Measurements from ENCODE around the gene KRT75.
"Not testable (repeated sequence)": the region's sequence is repeated elsewhere in the genome, so short reads cannot be mapped to it uniquely, and the experiment has no call there.

KRT75 gene

GRCh38 chr12:52414936-52415335, 19.2 kb downstream of the KRT75 start:
- DNase-seq = no peak

- DNase-seq = no peak
These were observed 20.3 kb downstream of the KRT75 start for GRCh38 chr12:52413782-52414345.

- DNase-seq = no peak
These were observed 21.0 kb downstream of the KRT75 start for GRCh38 chr12:52413202-52413601.

GRCh38 chr12:52411815-52412214, 22.4 kb downstream of the KRT75 start:
- no peak for DNase-seq

- DNase-seq = not testable (repeated sequence)
These were observed 23.5 kb downstream of the KRT75 start for GRCh38 chr12:52410589-52411248.

- no peak for DNase-seq
These were observed 26.3 kb downstream of the KRT75 start for GRCh38 chr12:52407918-52408317.

- DNase-seq = no peak
These were observed 28.2 kb downstream of the KRT75 start, which contains the start of gene KRT82 for GRCh38 chr12:52405922-52406385. Gene KRT82 (minus strand): TSS chr12:52406335. CDS start chr12:52406277, 58 bp downstream.

- no peak for DNase-seq
These were observed 29.2 kb downstream of the KRT75 start for GRCh38 chr12:52404951-52405350.

- DNase-seq = no peak
These were observed 30.6 kb downstream of the KRT75 start for GRCh38 chr12:52403561-52403960.

- no peak for DNase-seq
These were observed 31.2 kb downstream of the KRT75 start for GRCh38 chr12:52402873-52403540.

- DNase-seq = no peak
These were observed 31.8 kb downstream of the KRT75 start for GRCh38 chr12:52402377-52402776.

GRCh38 chr12:52401926-52402325, 32.2 kb downstream of the KRT75 start:
- DNase-seq = no peak

GRCh38 chr12:52401526-52401925, 32.6 kb downstream of the KRT75 start:
- DNase-seq = no peak

- DNase-seq = no peak
These were observed 33.3 kb downstream of the KRT75 start for GRCh38 chr12:52400906-52401305.

GRCh38 chr12:52399756-52400155, 34.4 kb downstream of the KRT75 start:
- DNase-seq = no peak

GRCh38 chr12:52398176-52398575, 36.0 kb downstream of the KRT75 start:
- no peak for DNase-seq

- no peak for DNase-seq
These were observed 37.5 kb downstream of the KRT75 start for GRCh38 chr12:52396656-52397055.

GRCh38 chr12:52395761-52396434, 38.3 kb downstream of the KRT75 start:
- no peak for DNase-seq

- no peak for DNase-seq
These were observed 39.2 kb downstream of the KRT75 start for GRCh38 chr12:52394836-52395405.

GRCh38 chr12:52392465-52393007, 41.6 kb downstream of the KRT75 start:
- no peak for DNase-seq

- DNase-seq = no peak
These were observed 42.6 kb downstream of the KRT75 start for GRCh38 chr12:52391618-52392002.

GRCh38 chr12:52390739-52391617, 43.2 kb downstream of the KRT75 start:
- no peak for DNase-seq
